ENCODE measurements around the gene JAKMIP2. TPM values are rescaled to one million over a fixed set of nuclear protein-coding genes. Genes with fewer than 3 reads are reported as not detected.
"Not testable (repeated sequence)": the region's sequence is repeated elsewhere in the genome, so short reads cannot be mapped to it uniquely, and the experiment has no call there.

JAKMIP2 gene
- total RNA-seq, 5 donors from 2014 or later (not counting 1 experiment from before 2014, with no cell fraction given): 1.8 to 8.3 (median 5.7) TPM

GRCh38 chr5:147734894-147735293 lies 47.6 kb downstream of the JAKMIP2 start:
- Histone ChIP-seq H3K27ac (ENCODE audit: low read length) (no peak overlapping the region), H3K4me1 (ENCODE audit: control insufficient read depth in 1 of 2, extremely low read depth in 1 of 2, insufficient read depth in 2 of 2, low read length in 2 of 2) (no peaks in the 10 kb centered on the region), H3K36me3 (ENCODE audit: control insufficient read depth in 2 of 2, extremely low read depth in 1 of 2, insufficient read depth in 1 of 2, low read length in 1 of 2) (no peaks in the 10 kb centered on the region), H3K9me3 (no peaks in the 10 kb centered on the region), H3K4me3 (ENCODE audit: control insufficient read depth in 1 of 2, extremely low read depth in 1 of 2, low read length in 1 of 2) (no peak overlapping the region), H3K27me3 (replicated peaks in 1 of 2; ENCODE audit: control insufficient read depth in 2 of 2, extremely low read depth in 1 of 2, insufficient read depth in 2 of 2, low read length in 1 of 2) (no peaks in the 10 kb centered on the region)
- Mint-ChIP-seq H3K36me3 (peaks cover 15% of the 10 kb centered on the region), H3K4me1 (peaks cover 0 to 2% (median 0%) of the 10 kb centered on the region in 3 donors), H3K4me3 (no peak overlapping the region), H3K27me3 (peaks cover 0 to 4% of the 10 kb centered on the region in 2 donors), H3K27ac (no peak overlapping the region), H3K9me3 (peaks cover 0 to 10% (median 4%) of the 10 kb centered on the region in 3 donors)
- POLR2A ChIA-PET: no interaction called here
- WGBS (ENCODE audit: insufficient coverage): 67% methylated on average over 2 of the region's 4 CpGs
- DNase-seq (no peak), ATAC-seq (replicated peaks in 1 of 4) (no peak)
- CTCF ChIA-PET: no interaction called here

GRCh38 chr5:147733075-147733474 lies 49.5 kb downstream of the JAKMIP2 start:
- Mint-ChIP-seq H3K9me3 (peaks cover 0 to 10% (median 4%) of the 10 kb centered on the region in 3 donors), H3K4me1 (peaks cover 0 to 2% (median 0%) of the 10 kb centered on the region in 3 donors), H3K36me3 (peaks cover 21% of the 10 kb centered on the region), H3K27me3 (peaks cover 0 to 4% of the 10 kb centered on the region in 2 donors), H3K27ac (no peak overlapping the region), H3K4me3 (no peak overlapping the region)
- POLR2A ChIA-PET: no interaction called here
- Histone ChIP-seq H3K4me1 (ENCODE audit: control insufficient read depth in 1 of 2, extremely low read depth in 1 of 2, insufficient read depth in 2 of 2, low read length in 2 of 2) (no peaks in the 10 kb centered on the region), H3K27me3 (replicated peaks in 1 of 2; ENCODE audit: control insufficient read depth in 2 of 2, extremely low read depth in 1 of 2, insufficient read depth in 2 of 2, low read length in 1 of 2) (no peaks in the 10 kb centered on the region), H3K9me3 (no peaks in the 10 kb centered on the region), H3K36me3 (ENCODE audit: control insufficient read depth in 2 of 2, extremely low read depth in 1 of 2, insufficient read depth in 1 of 2, low read length in 1 of 2) (no peaks in the 10 kb centered on the region), H3K27ac (ENCODE audit: low read length) (no peak overlapping the region), H3K4me3 (ENCODE audit: control insufficient read depth in 1 of 2, extremely low read depth in 1 of 2, low read length in 1 of 2) (no peak overlapping the region)
- no CpG with 5 or more reads among the region's 1 CpG for WGBS (ENCODE audit: insufficient coverage)
- DNase-seq (no peak), ATAC-seq (replicated peaks in 1 of 4) (no peak)
- CTCF ChIA-PET: no interaction called here

GRCh38 chr5:147732291-147732883 lies 50.1 kb downstream of the JAKMIP2 start:
- POLR2A ChIA-PET: no interaction called here
- Mint-ChIP-seq H3K36me3 (peaks cover 23% of the 10 kb centered on the region), H3K27ac (no peak overlapping the region), H3K9me3 (peaks cover 0 to 10% (median 4%) of the 10 kb centered on the region in 3 donors), H3K27me3 (peaks cover 0 to 4% of the 10 kb centered on the region in 2 donors), H3K4me3 (no peak overlapping the region), H3K4me1 (peaks cover 0 to 2% (median 0%) of the 10 kb centered on the region in 3 donors)
- CTCF ChIA-PET: no interaction called here
- Histone ChIP-seq H3K36me3 (ENCODE audit: control insufficient read depth in 2 of 2, extremely low read depth in 1 of 2, insufficient read depth in 1 of 2, low read length in 1 of 2) (no peaks in the 10 kb centered on the region), H3K9me3 (no peaks in the 10 kb centered on the region), H3K4me3 (ENCODE audit: control insufficient read depth in 1 of 2, extremely low read depth in 1 of 2, low read length in 1 of 2) (no peak overlapping the region), H3K27ac (ENCODE audit: low read length) (no peak overlapping the region), H3K27me3 (replicated peaks in 1 of 2; ENCODE audit: control insufficient read depth in 2 of 2, extremely low read depth in 1 of 2, insufficient read depth in 2 of 2, low read length in 1 of 2) (no peaks in the 10 kb centered on the region), H3K4me1 (ENCODE audit: control insufficient read depth in 1 of 2, extremely low read depth in 1 of 2, insufficient read depth in 2 of 2, low read length in 2 of 2) (no peaks in the 10 kb centered on the region)
- no CpG with 5 or more reads among the region's 4 CpGs for WGBS (ENCODE audit: insufficient coverage)
- DNase-seq (no peak), ATAC-seq (replicated peaks in 1 of 4) (no peak)

DNA sequence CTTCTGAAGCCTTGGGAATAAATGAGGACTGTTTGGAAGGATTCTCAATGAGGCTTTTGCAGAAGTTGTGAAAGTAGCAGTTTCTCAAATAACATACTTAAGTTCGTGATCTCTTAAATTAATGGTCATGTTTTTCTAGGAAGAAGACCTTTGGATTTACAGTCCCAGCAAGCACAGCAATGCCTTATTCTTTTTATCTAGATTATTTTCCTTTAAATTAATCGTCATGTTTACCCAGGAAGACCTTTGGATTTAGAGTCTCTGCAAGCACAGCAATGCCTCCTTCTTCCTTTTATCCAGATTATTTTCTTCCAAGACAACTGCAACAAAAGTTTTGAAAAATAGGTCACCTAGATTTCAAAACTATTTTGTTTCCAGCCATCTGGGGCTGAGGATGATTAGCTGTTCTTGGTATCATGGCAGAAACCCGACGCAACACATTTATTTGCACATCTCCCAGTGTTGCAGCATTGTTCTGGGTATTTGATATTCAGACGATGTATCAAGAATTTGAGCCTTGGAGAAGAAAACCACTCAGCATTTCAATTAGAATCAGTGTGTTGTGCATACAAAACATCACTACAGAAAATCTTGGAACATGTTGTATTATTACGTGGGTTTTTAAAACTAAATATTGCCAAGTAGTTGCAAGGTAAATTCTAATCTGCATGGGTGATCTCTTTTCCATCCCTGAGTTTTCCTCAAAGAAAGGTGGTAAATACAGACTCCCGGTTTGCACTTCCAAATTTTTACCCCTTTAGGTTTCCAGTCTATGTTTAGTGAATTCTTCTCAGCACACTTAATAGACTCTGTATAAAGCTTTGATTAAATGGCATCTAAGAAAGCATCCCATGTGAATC lies 50.9 kb downstream of the JAKMIP2 start:
- POLR2A ChIA-PET: no interaction called here
- 60% methylated on average over 1 of the region's 7 CpGs for WGBS (ENCODE audit: insufficient coverage)

GRCh38 chr5:147727200-147727599 lies 55.3 kb downstream of the JAKMIP2 start:
- Mint-ChIP-seq H3K4me3 (no peak overlapping the region), H3K36me3 (peaks cover 19% of the 10 kb centered on the region)
- no CpG with 5 or more reads among the region's 1 CpG for WGBS (ENCODE audit: insufficient coverage)

More for the DNA sequence above, 50.9 kb downstream of the JAKMIP2 start:
- Mint-ChIP-seq H3K9me3 (peaks cover 0 to 10% (median 4%) of the 10 kb centered on the region in 3 donors), H3K27ac (no peak overlapping the region), H3K4me1 (peaks cover 0 to 2% (median 0%) of the 10 kb centered on the region in 3 donors), H3K27me3 (peaks cover 0 to 4% of the 10 kb centered on the region in 2 donors), H3K36me3 (peaks cover 29% of the 10 kb centered on the region), H3K4me3 (no peak overlapping the region)
- Histone ChIP-seq H3K27ac (ENCODE audit: low read length) (no peak overlapping the region), H3K9me3 (no peaks in the 10 kb centered on the region), H3K4me3 (ENCODE audit: control insufficient read depth in 1 of 2, extremely low read depth in 1 of 2, low read length in 1 of 2) (no peak overlapping the region), H3K36me3 (ENCODE audit: control insufficient read depth in 2 of 2, extremely low read depth in 1 of 2, insufficient read depth in 1 of 2, low read length in 1 of 2) (no peaks in the 10 kb centered on the region), H3K4me1 (ENCODE audit: control insufficient read depth in 1 of 2, extremely low read depth in 1 of 2, insufficient read depth in 2 of 2, low read length in 2 of 2) (no peaks in the 10 kb centered on the region), H3K27me3 (replicated peaks in 1 of 2; ENCODE audit: control insufficient read depth in 2 of 2, extremely low read depth in 1 of 2, insufficient read depth in 2 of 2, low read length in 1 of 2) (no peaks in the 10 kb centered on the region)
- DNase-seq (no peak), ATAC-seq (replicated peaks in 1 of 4) (no peak)
- CTCF ChIA-PET: no interaction called here

GRCh38 chr5:147721191-147721960 lies 61.2 kb downstream of the JAKMIP2 start:
- POLR2A ChIA-PET, H3K9me3 Mint-ChIP-seq, H3K36me3 Mint-ChIP-seq: not testable (repeated sequence)

More at GRCh38 chr5:147727200-147727599, 55.3 kb downstream of the JAKMIP2 start:
- H3K9me3 Mint-ChIP-seq: peaks cover 0 to 2% (median 0%) of the 10 kb centered on the region in 3 donors
- ChIA-PET POLR2A (no interaction called here), CTCF (no interaction called here)
- DNase-seq: no peak
- Histone ChIP-seq H3K27ac (ENCODE audit: low read length) (no peak overlapping the region), H3K9me3 (no peaks in the 10 kb centered on the region), H3K36me3 (ENCODE audit: control insufficient read depth in 2 of 2, extremely low read depth in 1 of 2, insufficient read depth in 1 of 2, low read length in 1 of 2) (no peaks in the 10 kb centered on the region), H3K4me3 (ENCODE audit: control insufficient read depth in 1 of 2, extremely low read depth in 1 of 2, low read length in 1 of 2) (no peak overlapping the region), H3K4me1 (ENCODE audit: control insufficient read depth in 1 of 2, extremely low read depth in 1 of 2, insufficient read depth in 2 of 2, low read length in 2 of 2) (no peaks in the 10 kb centered on the region), H3K27me3 (replicated peaks in 1 of 2; ENCODE audit: control insufficient read depth in 2 of 2, extremely low read depth in 1 of 2, insufficient read depth in 2 of 2, low read length in 1 of 2) (no peaks in the 10 kb centered on the region)
- ATAC-seq (replicated peaks in 1 of 4): no peak
- no peaks in the 10 kb centered on the region for H3K4me1 Mint-ChIP-seq
- no peak overlapping the region for H3K27ac Mint-ChIP-seq
- no peaks in the 10 kb centered on the region for H3K27me3 Mint-ChIP-seq

More at GRCh38 chr5:147721191-147721960, 61.2 kb downstream of the JAKMIP2 start:
- H3K27me3 Mint-ChIP-seq; H3K27ac ChIP-seq (ENCODE audit: low read length); H3K27ac Mint-ChIP-seq; H3K9me3 ChIP-seq; DNase-seq; H3K4me1 Mint-ChIP-seq; ATAC-seq (replicated peaks in 1 of 4); H3K4me3 Mint-ChIP-seq; H3K27me3 ChIP-seq (replicated peaks in 1 of 2; ENCODE audit: control insufficient read depth in 2 of 2, extremely low read depth in 1 of 2, insufficient read depth in 2 of 2, low read length in 1 of 2); CTCF ChIA-PET; H3K4me1 ChIP-seq (ENCODE audit: control insufficient read depth in 1 of 2, extremely low read depth in 1 of 2, insufficient read depth in 2 of 2, low read length in 2 of 2); H3K36me3 ChIP-seq (ENCODE audit: control insufficient read depth in 2 of 2, extremely low read depth in 1 of 2, insufficient read depth in 1 of 2, low read length in 1 of 2); H3K4me3 ChIP-seq (ENCODE audit: control insufficient read depth in 1 of 2, extremely low read depth in 1 of 2, low read length in 1 of 2): not testable (repeated sequence)
- WGBS (ENCODE audit: insufficient coverage): 100% methylated on average over 8 of the region's 38 CpGs
